H1 (cell line): ENCODE data around the gene STAC. TPM values are rescaled to one million over a fixed set of nuclear protein-coding genes. Genes with fewer than 3 reads are reported as not detected.

Experiments
- CTCF ChIA-PET: fragments of 300-600 bp; sonication (Branson Sonifier 250); formaldehyde crosslinking; loops from one replicate; lab custom pipeline; 2021; ENCODE audit not compliant: partially characterized antibody; lab: Charles Lee
- POLR2A ChIA-PET: fragments of 300-600 bp; sonication (Branson Sonifier 250); formaldehyde crosslinking; loops from one replicate; lab custom pipeline; 2021; ENCODE audit warnings: inconsistent platforms; ENCODE audit not compliant: partially characterized antibody; lab: Charles Lee
- DNase-seq, 2 experiments: peaks; one replicate each; pipeline versions ENCODE4 v3.0.0 to v3.0.0-alpha.2; 2010 to 2022; ENCODE audit warnings: low spot score in 2 of 2, low read depth in 1 of 2, mixed read lengths in 1 of 2
- FAIRE-seq: peaks from 2 replicates; lab custom pipeline; 2011; peaks lifted over from hg19 to GRCh38; lab: Jason Lieb, UNC
- H2AFZ ChIP-seq: 2 replicates; pipeline ENCODE4 v1.8.1; 2012; ENCODE audit warnings: low read length, inconsistent platforms
- H2AK5ac ChIP-seq: 2 replicates; pipeline ENCODE4 v1.6.1; 2013; ENCODE audit warnings: low read depth, low read length
- H2BK120ac ChIP-seq: replicated peaks from 2 replicates; pipeline ENCODE3; 2013; ENCODE audit warnings: low read depth, low read length, inconsistent platforms
- H2BK12ac ChIP-seq: 2 replicates; pipeline ENCODE4 v1.6.1; 2013; ENCODE audit warnings: low read depth, low read length
- H2BK15ac ChIP-seq: 2 replicates; pipeline ENCODE4 v1.6.1; 2013; ENCODE audit warnings: low read length
- H2BK20ac ChIP-seq: 2 replicates; pipeline ENCODE4 v1.6.1; 2013; ENCODE audit warnings: low read length
- H2BK5ac ChIP-seq: 2 replicates; pipeline ENCODE4 v1.6.1; 2013; ENCODE audit warnings: low read depth, low read length
- H3K14ac ChIP-seq: 2 replicates; pipeline ENCODE4 v1.6.1; 2013; ENCODE audit warnings: inconsistent platforms; ENCODE audit not compliant: insufficient read length
- H3K18ac ChIP-seq: 2 replicates; pipeline ENCODE4 v1.6.1; 2013; ENCODE audit warnings: low read length; ENCODE audit errors: extremely low read depth
- H3K23ac ChIP-seq: 2 replicates; pipeline ENCODE4 v1.6.1; 2013; ENCODE audit warnings: inconsistent platforms; ENCODE audit not compliant: insufficient read length
- H3K23me2 ChIP-seq: 2 replicates; pipeline ENCODE4 v1.6.1; 2013; ENCODE audit warnings: low read depth, low read length
- H3K27ac ChIP-seq: 2 replicates; pipeline ENCODE4 v1.6.1; 2011; ENCODE audit warnings: low read depth, low read length, inconsistent platforms
- H3K27me3 ChIP-seq, 4 experiments: replicated peaks in 1 of 4; 1 replicate in 1 of 4; 2 replicates in 3 of 4; pipeline versions ENCODE4 v1.6.1 to v1.8.1; 2011 to 2013; ENCODE audit warnings: low read length in 3 of 4, mild to moderate bottlenecking in 3 of 4, inconsistent platforms in 2 of 4, mixed read lengths in 2 of 4, moderate library complexity in 1 of 4; ENCODE audit not compliant: control insufficient read depth in 3 of 4, insufficient read depth in 3 of 4; ENCODE audit errors: extremely low read depth in 1 of 4
- H3K36me3 ChIP-seq, 4 experiments: 2 replicates each; pipeline versions ENCODE4 v1.6.1 to v1.8.1; 2011 to 2013; ENCODE audit warnings: mild to moderate bottlenecking in 4 of 4, low read length in 3 of 4, moderate library complexity in 2 of 4, control low read depth in 1 of 4, inconsistent platforms in 1 of 4; ENCODE audit not compliant: insufficient read depth in 4 of 4, control insufficient read depth in 2 of 4
- H3K4ac ChIP-seq: replicated peaks from 2 replicates; pipeline ENCODE3; 2013; ENCODE audit warnings: low read length, low read depth, mixed read lengths, inconsistent platforms; ENCODE audit not compliant: insufficient read length
- H3K4me1 ChIP-seq, 4 experiments: replicated peaks in 1 of 4; 1 replicate in 1 of 4; 2 replicates in 3 of 4; pipeline versions ENCODE4 v1.6.1 to v1.8.1; 2011 to 2013; ENCODE audit warnings: low read length in 3 of 4, inconsistent platforms in 2 of 4, mixed read lengths in 1 of 4; ENCODE audit not compliant: insufficient read depth in 4 of 4, control insufficient read depth in 3 of 4
- H3K4me2 ChIP-seq, 2 experiments: 2 replicates each; pipeline versions ENCODE4 v1.6.1 to v1.8.1; 2011 to 2013; ENCODE audit warnings: low read depth in 2 of 2, low read length in 2 of 2, control low read depth in 1 of 2, inconsistent platforms in 1 of 2, mild to moderate bottlenecking in 1 of 2; ENCODE audit not compliant: insufficient read depth in 1 of 2
- H3K4me3 ChIP-seq, 4 experiments: fragments of 200-600, 300-600 bp in 1 of 4; sonication (generic), shearing (Covaris generic), sonication (Bioruptor Twin) in 1 of 4; 2 replicates each; pipeline versions ENCODE4 v1.5.1 to v1.8.1; 2011 to 2016; ENCODE audit warnings: low read length in 4 of 4, low read depth in 3 of 4, control low read depth in 2 of 4, inconsistent platforms in 2 of 4, mild to moderate bottlenecking in 2 of 4, mixed read lengths in 1 of 4, moderate library complexity in 1 of 4; ENCODE audit not compliant: insufficient read depth in 2 of 4; ENCODE audit errors: extremely low read depth in 1 of 4
- H3K56ac ChIP-seq: replicated peaks from 2 replicates; pipeline ENCODE3; 2013; ENCODE audit warnings: low read depth, mild to moderate bottlenecking, mixed read lengths, low read length, inconsistent platforms; ENCODE audit not compliant: insufficient read length
- H3K79me1 ChIP-seq: 2 replicates; pipeline ENCODE4 v1.6.1; 2013; ENCODE audit warnings: low read depth, low read length, control low read depth
- H3K79me2 ChIP-seq, 2 experiments: 2 replicates each; pipeline versions ENCODE4 v1.6.1 to v1.8.1; 2012 to 2013; ENCODE audit warnings: low read length in 2 of 2, mild to moderate bottlenecking in 2 of 2, inconsistent platforms in 1 of 2; ENCODE audit not compliant: insufficient read depth in 2 of 2, control insufficient read depth in 1 of 2
- H3K9ac ChIP-seq, 4 experiments: replicated peaks in 1 of 4; 1 replicate in 1 of 4; 2 replicates in 3 of 4; pipeline versions ENCODE4 v1.6.1 to v1.8.1; 2011 to 2013; ENCODE audit warnings: low read depth in 3 of 4, low read length in 3 of 4, control low read depth in 2 of 4, mild to moderate bottlenecking in 2 of 4, moderate library complexity in 2 of 4, inconsistent platforms in 1 of 4; ENCODE audit errors: extremely low read depth in 1 of 4
- H3K9me3 ChIP-seq, 2 experiments: 2 replicates each; pipeline versions ENCODE4 v1.6.1 to v1.8.1; 2012 to 2013; ENCODE audit warnings: mild to moderate bottlenecking in 2 of 2, moderate library complexity in 2 of 2, control low read depth in 1 of 2, inconsistent platforms in 1 of 2, low read depth in 1 of 2, low read length in 1 of 2, mixed read lengths in 1 of 2; ENCODE audit not compliant: insufficient read depth in 2 of 2
- H4K20me1 ChIP-seq, 2 experiments: replicated peaks in 1 of 2; 2 replicates each; pipeline versions ENCODE3 to v1.8.1; 2011 to 2013; ENCODE audit warnings: inconsistent platforms in 2 of 2, low read length in 2 of 2, mild to moderate bottlenecking in 1 of 2; ENCODE audit not compliant: insufficient read depth in 2 of 2, control insufficient read depth in 1 of 2
- H4K5ac ChIP-seq: 2 replicates; pipeline ENCODE4 v1.6.1; 2013; ENCODE audit warnings: low read length, low read depth, mixed read lengths, inconsistent platforms; ENCODE audit not compliant: insufficient read length
- H4K8ac ChIP-seq: 2 replicates; pipeline ENCODE4 v1.8.0; 2013; ENCODE audit warnings: mild to moderate bottlenecking, moderate library complexity, low read length, inconsistent platforms; ENCODE audit not compliant: insufficient read depth; ENCODE audit errors: extremely low read depth
- H4K91ac ChIP-seq: replicated peaks from 2 replicates; pipeline ENCODE3; 2013; ENCODE audit warnings: low read length, mixed read lengths, inconsistent platforms; ENCODE audit not compliant: insufficient read length
- CBX5 ChIP-seq: fragments of 300-800, 300-1000 bp; sonication (generic); IDR thresholded peaks from 2 replicates; pipeline ENCODE4 v1.7.1; 2016; ENCODE audit warnings: antibody characterized with exemption, low read length, low read depth
- KDM5A ChIP-seq: fragments of 200-600 bp; IDR thresholded peaks from 2 replicates; pipeline ENCODE4 v1.7.1; 2012; ENCODE audit warnings: mild to moderate bottlenecking, low read length, inconsistent platforms, mixed read lengths
- POLR2AphosphoS5 ChIP-seq: IDR thresholded peaks from 2 replicates; pipeline ENCODE4 v1.6.1; 2011; ENCODE audit warnings: low read depth, low read length
- SIRT6 ChIP-seq: IDR thresholded peaks from one replicate; pipeline ENCODE4 v1.7.1; 2012; ENCODE audit warnings: low read length, inconsistent platforms
- WGBS, 2 experiments: shearing (Covaris generic) in 1 of 2; methylation state at CpG; one replicate each; pipeline versions ENCODE4 v1.1.6 to v1.1.7; 2013 to 2015; ENCODE audit warnings: low lambda C conversion rate in 2 of 2, mixed read lengths in 2 of 2, inconsistent platforms in 1 of 2, low coverage in 1 of 2, missing lambda C conversion rate in 1 of 2; ENCODE audit not compliant: insufficient replicate concordance in 2 of 2, insufficient coverage in 1 of 2, insufficient read length in 1 of 2; ENCODE audit errors: extremely low coverage in 1 of 2, missing lambda C conversion rate in 1 of 2; 5-methylcytosine and 5-hydroxymethylcytosine counted together
- polyA plus RNA-seq, 7 experiments: library from polyadenylated mRNA; depleted of rRNA in 3 of 7; stranded (reverse) in 5 of 7; unstranded in 2 of 7; fragments of >200 nt in 5 of 7; fragments of 200-250 nt in 2 of 7; gene quantifications; 1 replicate in 5 of 7; 2 replicates in 1 of 7; 4 replicates in 1 of 7; pipeline versions ENCODE4 v1.2.1 to v1.2.3, GENCODE V29; 2011 to 2013; ENCODE audit warnings: missing spikeins in 2 of 7, mixed read lengths in 2 of 7
- total RNA-seq: library from RNA; stranded (reverse); fragmentation: NEBNext Ultra II Directional; extraction: Animal tissue kit (Norgen Biotek cat#: 25700); gene quantifications from 2 replicates; pipeline ENCODE4 v1.2.1, GENCODE V29; 2021

Gene STAC
- total and polyA plus RNA-seq, 2 of the 8 experiments (the other 6 are each of a cell fraction or from before 2014, with no cell fraction given) = 8.0 to 18.1 TPM

DNA sequence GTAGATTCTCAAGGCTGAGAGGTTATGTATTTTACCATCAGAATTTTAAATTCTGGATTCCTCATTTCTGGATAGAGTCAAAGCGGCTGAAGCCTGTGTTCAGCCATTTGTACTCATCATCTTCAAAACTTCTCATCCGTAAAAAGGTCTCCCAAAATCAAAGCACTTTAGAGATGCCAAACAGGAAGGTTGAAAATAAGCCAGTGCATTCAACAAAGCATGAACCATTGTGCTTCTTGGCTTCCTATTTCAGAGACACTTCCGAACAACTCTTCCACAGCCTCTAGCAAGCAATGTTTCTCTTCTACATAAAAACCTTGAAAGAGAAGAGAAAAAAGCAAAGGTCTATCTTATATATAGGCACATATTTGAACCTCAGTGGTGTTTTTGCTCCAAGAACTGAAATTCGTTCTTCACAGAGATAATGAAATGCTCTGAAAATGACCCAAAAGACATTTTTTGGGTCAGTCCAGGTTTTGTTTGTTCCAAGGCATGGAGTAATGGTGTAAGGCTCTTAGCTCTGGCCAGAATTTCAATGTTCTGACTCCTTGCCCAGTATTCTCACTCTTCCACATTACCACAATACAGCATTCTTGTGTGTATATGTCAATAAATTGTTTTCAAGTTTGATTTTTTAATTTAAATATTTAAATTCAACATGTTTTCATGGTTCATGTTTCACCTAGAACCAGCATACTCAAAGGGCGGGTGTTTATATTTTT lies 163.1 kb downstream of the STAC start:
- no peak overlapping the region for H4K91ac ChIP-seq
- no peak overlapping the region for H2BK120ac ChIP-seq
- no peaks in the 10 kb centered on the region for H3K79me2 ChIP-seq
- H2BK15ac ChIP-seq = no peak overlapping the region
- ChIA-PET CTCF (no interaction called here), POLR2A (no interaction called here)
- H4K8ac ChIP-seq = no peak overlapping the region
- no peak overlapping the region for H3K27ac ChIP-seq
- H2BK5ac ChIP-seq = no peak overlapping the region
- no peak overlapping the region for H3K56ac ChIP-seq
- no peaks in the 10 kb centered on the region; the same call in 1 of the 2 replicates for H3K79me1 ChIP-seq
- no peak overlapping the region for H3K18ac ChIP-seq
- no peaks in the 10 kb centered on the region for H4K20me1 ChIP-seq
- H3K27me3 ChIP-seq = no peaks in the 10 kb centered on the region
- no peak overlapping the region for H3K4ac ChIP-seq
- H3K4me3 ChIP-seq = no peak overlapping the region
- no peaks in the 10 kb centered on the region for H3K36me3 ChIP-seq
- no peak overlapping the region for H2AK5ac ChIP-seq
- H2AFZ ChIP-seq = no peak overlapping the region
- H3K14ac ChIP-seq = no peak overlapping the region
- FAIRE-seq (no peak), DNase-seq (no peak)
- WGBS, 2 experiments = 92% methylated on average over 5 of the region's 5 CpGs; no CpG with 5 or more reads in 1 of the 2 experiments
- no peak overlapping the region for H3K9ac ChIP-seq
- H3K23me2 ChIP-seq = peaks cover 2% of the 10 kb centered on the region; the same call in 1 of the 2 replicates
- no peak overlapping the region for H3K23ac ChIP-seq
- H4K5ac ChIP-seq = no peak overlapping the region
- H3K9me3 ChIP-seq = peaks cover 0 to under 1% of the 10 kb centered on the region in 2 experiments; a peak in 1 of 4 replicates
- H3K4me1 ChIP-seq = no peaks in the 10 kb centered on the region
- H2BK20ac ChIP-seq = no peak overlapping the region
- no peak overlapping the region for H3K4me2 ChIP-seq
- H2BK12ac ChIP-seq = no peak overlapping the region
- TF ChIP-seq CBX5 = no peak
- TF ChIP-seq KDM5A = no peak
- no peak for TF ChIP-seq POLR2AphosphoS5
- TF ChIP-seq SIRT6 = no peak
